ENCODE data around the gene ANKMY1. TPM values are rescaled to one million over a fixed set of nuclear protein-coding genes. Genes with fewer than 3 reads are reported as not detected.

The ANKMY1 gene
- total and polyA plus RNA-seq, 2 of the 13 experiments (the other 11 are each of a cell fraction or from before 2014, with no cell fraction given) = 11.7 to 18.8 TPM

GRCh38 chr2:240451791-240452461, 105.9 kb downstream of the ANKMY1 start (continued):
- TF ChIP-seq NONO (IDR thresholded peaks at IDR 0.05) (no peak), NONO (CRISPR knock-in tag; conservative IDR thresholded peaks at IDR 0.05) (no peak), TRIM24 (CRISPR knock-in tag; IDR thresholded peaks at IDR 0.05) (no peak), DPF2 (CRISPR knock-in tag; IDR thresholded peaks at IDR 0.05; ENCODE audit: borderline replicate concordance, low read depth) (no peak), ZNF512 (CRISPR knock-in tag; IDR thresholded peaks at IDR 0.05) (no peak), SMYD3 (CRISPR knock-in tag; IDR thresholded peaks at IDR 0.05) (no peak), PITX1 (CRISPR knock-in tag; IDR thresholded peaks at IDR 0.05) (no peak), RBFOX2 (IDR thresholded peaks at IDR 0.05; ENCODE audit: low read depth, low read length) (no peak), TRIM22 (IDR thresholded peaks at IDR 0.05) (no peak), SRSF4 (IDR thresholded peaks at IDR 0.05; ENCODE audit: low read depth, low read length, poor library complexity, severe bottlenecking) (no peak)

GRCh38 chr2:240451108-240451611, 106.6 kb downstream of the ANKMY1 start:
- no peak overlapping the region for H3K4me2 ChIP-seq (ENCODE audit: low read depth, low read length)

More at GRCh38 chr2:240451108-240451611, 106.6 kb downstream of the ANKMY1 start:
- Histone ChIP-seq H3K4me3 (replicated peaks in 1 of 3; ENCODE audit: insufficient read depth in 1 of 3, low read depth in 2 of 3, low read length in 3 of 3) (no peak overlapping the region), H3K9ac (ENCODE audit: insufficient read depth, low read depth, low read length) (no peak overlapping the region), H3K79me2 (ENCODE audit: insufficient read depth, low read length) (no peaks in the 10 kb centered on the region), H3K9me3 (ENCODE audit: low read length) (no peaks in the 10 kb centered on the region), H2AFZ (ENCODE audit: low read length) (no peak overlapping the region), H3K4me1 (ENCODE audit: insufficient read depth, low read length) (peaks cover 28% of the 10 kb centered on the region), H3K36me3 (replicated peaks in 1 of 2; ENCODE audit: control insufficient read depth in 1 of 2, insufficient read depth in 2 of 2, low read length in 2 of 2) (no peaks in the 10 kb centered on the region), H4K20me1 (ENCODE audit: insufficient read depth, low read length) (peaks cover 16% of the 10 kb centered on the region; the same call in 1 of the 2 replicates), H3K27ac (ENCODE audit: extremely low read length, insufficient read depth, low read length) (no peak overlapping the region), H3K27me3 (ENCODE audit: control insufficient read depth in 1 of 2, insufficient read depth in 2 of 2, low read length in 2 of 2) (peaks cover 33 to 80% of the 10 kb centered on the region in 2 experiments)
- no peak for DNase-seq (ENCODE audit: low spot score)
- TF ChIP-seq SIX1 (CRISPR knock-in tag; IDR thresholded peaks at IDR 0.05; ENCODE audit: borderline replicate concordance) (no peak), PCBP1 (IDR thresholded peaks at IDR 0.05; ENCODE audit: borderline replicate concordance, low read depth, low read length) (0 out of 2 replicates have a peak, but pooled peaks have one; percentile 23), HNRNPL (IDR thresholded peaks at IDR 0.05; ENCODE audit: low read depth, low read length) (peak; percentile 64; the same call in 1 of the 2 replicates), RNF219 (CRISPR knock-in tag; IDR thresholded peaks at IDR 0.05) (no peak), REL (CRISPR knock-in tag; conservative IDR thresholded peaks at IDR 0.05) (no peak), ZNF34 (CRISPR knock-in tag; IDR thresholded peaks at IDR 0.05; ENCODE audit: borderline replicate concordance) (no peak)
- BruUV-seq (replicated peaks) = no TSS peak
- in situ Hi-C loops (cut with HindIII; ENCODE audit: extremely low pct_ligation_motif_present, low pct_unique_long_range_greater_than_20kb) (no loop called here), intact Hi-C loops (cut with micrococcal nuclease; ENCODE audit: unreplicated experiment) (no loop called here)
- 78% methylated on average over 7 of the region's 13 CpGs for WGBS (ENCODE audit: low lambda C conversion rate)
- ChIA-PET POLR2A (no interaction called here), CTCF (ENCODE audit: low intra/inter-chr PET ratio, low total read pairs) (no interaction called here)
- FAIRE-seq = no peak
- no peak for ATAC-seq

Measured in HepG2 (cell line).